Measurements from ENCODE around the gene STK32A. TPM values are rescaled to one million over a fixed set of nuclear protein-coding genes. Genes with fewer than 3 reads are reported as not detected.

STK32A gene
- total RNA-seq, 1 experiment from 2014 or later, result 0.22 TPM

GRCh38 chr5:147248561-147248960, 13.7 kb downstream of the STK32A start:
- no peak for DNase-seq (ENCODE audit: low read depth)

DNA sequence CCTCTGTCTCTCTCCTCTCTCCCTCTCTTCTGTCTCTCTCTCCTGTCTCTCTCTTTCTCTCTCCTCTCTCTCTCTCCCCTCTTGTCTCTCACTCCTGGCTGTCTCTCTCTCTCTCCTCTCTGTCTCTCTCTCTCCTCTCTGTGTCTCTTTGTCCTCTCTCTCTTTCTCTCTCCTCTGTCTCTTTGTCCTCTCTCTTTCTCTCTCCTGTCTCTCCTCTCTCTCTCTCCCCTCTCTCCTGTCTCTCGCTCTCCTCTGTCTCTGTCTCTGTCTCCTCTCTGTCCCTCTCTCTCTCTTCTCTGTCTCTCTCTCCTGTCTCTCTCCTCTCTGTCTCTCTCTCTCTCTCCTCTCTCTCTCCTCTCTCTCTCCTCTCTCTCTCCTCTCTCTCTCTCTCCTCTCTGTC, 25.0 kb downstream of the STK32A start:
- no peak for DNase-seq (ENCODE audit: low read depth)

GRCh38 chr5:147267082-147267832, 32.4 kb downstream of the STK32A start:
- no peak for DNase-seq (ENCODE audit: low read depth)

GRCh38 chr5:147276497-147276896, 41.7 kb downstream of the STK32A start:
- DNase-seq (ENCODE audit: low read depth), result no peak

DNA sequence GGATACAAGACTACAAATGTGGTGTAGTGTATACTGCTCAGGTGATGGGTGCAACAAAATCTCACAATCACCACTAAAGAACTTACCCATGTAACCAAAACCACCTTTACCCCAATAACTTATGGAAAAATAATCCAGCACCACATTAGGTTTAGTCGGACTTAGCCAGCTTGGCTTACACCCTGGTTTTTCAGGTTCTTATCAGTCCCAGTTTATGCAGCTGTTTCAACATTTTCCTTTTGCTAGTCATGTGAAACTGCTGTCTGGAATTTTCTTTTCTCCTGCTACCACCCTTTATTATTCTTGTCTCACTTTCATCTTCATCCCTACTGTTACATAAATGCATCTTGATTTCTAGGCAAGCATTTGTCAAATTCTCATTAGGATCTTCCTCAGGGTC, 51.5 kb downstream of the STK32A start:
- DNase-seq (ENCODE audit: low read depth), result no peak

- DNase-seq (ENCODE audit: low read depth), result no peak
Observed at GRCh38 chr5:147287110-147287509, 52.3 kb downstream of the STK32A start.

DNA sequence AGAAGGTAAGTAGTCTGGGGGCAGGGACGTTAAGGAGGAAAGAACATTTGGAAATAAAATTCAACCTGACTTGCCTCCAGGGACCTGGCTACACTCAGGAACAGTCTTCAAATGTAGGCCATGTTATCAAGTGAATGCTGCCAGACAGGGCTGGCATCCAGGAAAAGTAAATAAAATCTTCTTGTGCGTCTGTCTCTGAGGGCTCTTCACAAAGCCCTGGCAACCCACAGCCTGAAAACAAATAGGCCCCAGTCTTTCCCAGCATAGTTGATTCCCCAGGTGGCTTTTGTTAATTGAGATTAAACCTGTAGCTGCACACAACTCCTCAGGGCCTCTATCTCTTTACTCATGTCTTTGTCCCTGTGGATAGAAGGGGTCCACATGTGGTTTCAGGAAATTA, 55.4 kb downstream of the STK32A start:
- DNase-seq (ENCODE audit: low read depth), result no peak

DNA sequence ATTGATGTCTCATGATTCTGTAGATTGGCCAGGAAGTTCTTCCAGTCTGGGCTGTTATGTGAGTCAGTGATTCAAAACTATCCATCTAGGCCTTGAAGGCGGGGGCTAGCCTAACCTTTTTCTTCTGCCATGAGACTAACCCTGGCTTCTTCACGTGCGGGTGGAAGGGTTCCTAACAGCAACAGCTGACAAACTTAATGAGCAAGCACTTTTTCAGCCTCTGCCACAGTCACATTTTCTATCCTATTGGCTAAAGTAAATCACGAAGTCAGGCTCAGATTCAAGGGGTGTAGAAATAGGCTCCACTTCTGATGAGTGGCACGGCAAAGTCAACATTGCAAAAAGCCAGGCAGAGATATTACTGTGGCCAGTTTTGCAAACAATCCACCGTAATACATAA, 68.4 kb downstream of the STK32A start:
- peak; percentile 42 for DNase-seq (ENCODE audit: low read depth)

DNA sequence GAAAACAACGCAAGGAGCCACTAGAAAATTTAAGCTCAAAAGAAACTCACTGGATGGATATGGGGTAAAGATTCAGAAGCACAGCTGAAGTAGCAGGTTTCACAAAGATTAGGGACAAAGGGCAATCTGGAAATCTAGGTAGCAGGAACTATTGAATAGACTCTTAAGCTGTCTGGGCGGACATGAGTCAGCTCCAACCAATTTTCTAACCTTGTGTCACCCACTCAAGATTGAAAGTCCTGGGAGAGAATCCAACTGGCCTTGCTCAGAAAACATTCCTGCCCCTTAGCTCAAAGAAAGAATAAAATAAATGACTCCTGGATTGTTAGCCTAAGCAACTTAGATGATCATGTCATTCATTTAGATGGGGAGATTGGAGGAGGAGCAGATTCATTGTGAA, 69.2 kb downstream of the STK32A start:
- peak; percentile 95 for DNase-seq (ENCODE audit: low read depth)

DNA sequence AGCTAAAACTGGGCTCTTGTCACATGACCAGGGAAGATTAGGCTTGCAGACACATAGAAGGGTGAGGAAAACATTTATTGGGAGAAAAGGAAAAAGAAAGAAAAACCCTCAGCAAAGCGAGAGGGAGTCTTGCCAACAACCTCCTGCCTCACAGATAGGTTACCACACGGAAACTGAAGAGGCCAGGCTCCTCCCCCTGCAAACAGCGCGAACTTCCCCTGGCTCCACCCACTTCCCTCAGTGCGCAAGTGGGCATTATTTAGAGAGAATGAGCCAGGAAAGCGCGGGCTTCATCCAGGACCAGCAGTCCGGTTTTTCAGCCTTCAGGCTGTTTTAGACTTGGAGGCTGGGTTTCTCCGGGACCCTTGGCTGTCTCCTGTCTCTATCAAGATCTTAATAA, 70.3 kb downstream of the STK32A start:
- no peak for DNase-seq (ENCODE audit: low read depth)

- no peak for DNase-seq (ENCODE audit: low read depth)
Observed at GRCh38 chr5:147306351-147306750, 71.5 kb downstream of the STK32A start.

- peak; percentile 59 for DNase-seq (ENCODE audit: low read depth)
Observed at GRCh38 chr5:147307170-147307569, 72.3 kb downstream of the STK32A start.

GRCh38 chr5:147309621-147310020, 74.8 kb downstream of the STK32A start:
- DNase-seq (ENCODE audit: low read depth), result peak; percentile 20

GRCh38 chr5:147310059-147310704, 75.4 kb downstream of the STK32A start:
- peak; percentile 94 for DNase-seq (ENCODE audit: low read depth)

DNA sequence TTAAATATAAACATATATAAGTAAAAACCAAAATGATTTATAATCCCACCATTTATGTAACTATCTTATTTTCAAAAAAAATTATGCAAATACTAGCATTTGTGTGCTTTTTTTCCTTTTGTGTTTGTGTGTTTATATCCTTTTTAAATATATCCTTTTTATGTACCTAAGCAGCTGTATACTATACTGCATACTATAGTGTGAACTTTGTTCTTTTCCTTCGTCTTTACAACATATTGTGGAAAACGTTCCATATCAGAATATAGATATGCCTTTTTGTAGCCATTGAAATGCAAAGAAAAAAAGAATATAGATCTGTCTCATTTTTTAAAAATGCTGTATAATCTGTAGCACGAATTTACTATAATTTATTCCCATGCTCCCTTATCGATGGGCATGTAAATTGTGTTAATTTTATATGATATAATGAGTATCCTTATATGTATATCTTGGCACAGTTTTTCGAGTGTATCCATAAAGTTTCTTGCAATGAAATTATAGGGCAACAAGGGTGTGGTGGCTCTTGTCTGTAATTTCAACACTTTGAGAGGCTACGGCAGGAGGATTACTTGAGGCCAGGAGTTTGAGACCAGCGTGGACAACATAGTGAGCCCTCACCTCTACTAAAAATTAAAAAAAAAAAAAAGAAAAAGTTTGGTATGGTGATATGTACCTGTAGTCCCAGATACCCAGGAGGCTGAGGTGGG, 83.3 kb downstream of the STK32A start:
- no peak for DNase-seq (ENCODE audit: low read depth)

GRCh38 chr5:147321569-147321968, 86.7 kb downstream of the STK32A start:
- no peak for DNase-seq (ENCODE audit: low read depth)

DNA sequence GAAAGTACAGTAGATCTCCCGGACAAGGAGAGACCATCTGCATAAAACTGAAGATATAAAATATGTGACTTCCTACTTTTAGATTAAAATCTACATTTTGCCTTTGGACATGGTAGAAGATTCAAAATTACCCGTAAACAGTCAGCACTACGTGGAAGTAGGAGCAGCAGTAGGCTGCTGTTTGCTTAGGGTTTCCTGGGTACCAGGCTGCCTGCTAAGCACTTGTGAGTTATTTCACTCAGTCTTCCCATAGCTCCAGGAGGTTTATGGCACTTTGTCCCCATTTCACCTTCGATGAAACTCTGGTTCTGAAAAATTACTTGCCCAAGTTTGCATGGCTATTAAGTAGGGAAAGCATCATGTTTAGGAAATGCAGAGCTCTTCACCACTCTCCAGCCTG, 92.6 kb downstream of the STK32A start:
- no peak for DNase-seq (ENCODE audit: low read depth)

DNA sequence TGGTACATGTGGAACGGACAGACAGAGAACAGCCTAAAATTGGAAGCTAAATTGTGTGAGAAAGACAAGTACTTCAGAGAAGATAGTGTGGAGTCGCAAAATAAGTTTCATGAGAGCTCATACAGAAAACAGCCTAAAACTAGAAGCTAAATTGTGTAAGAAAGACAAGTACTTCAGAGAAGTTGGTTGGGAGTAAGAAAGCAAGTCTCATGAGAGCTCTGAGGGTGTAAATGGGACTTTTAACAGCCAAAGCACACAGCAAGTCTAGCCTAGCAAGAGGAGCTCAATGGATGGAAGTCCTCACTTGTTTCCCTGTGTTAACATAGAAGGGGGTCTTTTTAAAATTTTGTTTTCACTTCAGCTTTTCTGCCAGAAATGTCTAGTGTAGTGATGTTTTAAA, 93.1 kb downstream of the STK32A start:
- DNase-seq (ENCODE audit: low read depth), result no peak

GRCh38 chr5:147332658-147333057, 97.8 kb downstream of the STK32A start:
- DNase-seq (ENCODE audit: low read depth), result no peak

GRCh38 chr5:147336876-147337275, 102.0 kb downstream of the STK32A start:
- peak; percentile 11 for DNase-seq (ENCODE audit: low read depth)

DNA sequence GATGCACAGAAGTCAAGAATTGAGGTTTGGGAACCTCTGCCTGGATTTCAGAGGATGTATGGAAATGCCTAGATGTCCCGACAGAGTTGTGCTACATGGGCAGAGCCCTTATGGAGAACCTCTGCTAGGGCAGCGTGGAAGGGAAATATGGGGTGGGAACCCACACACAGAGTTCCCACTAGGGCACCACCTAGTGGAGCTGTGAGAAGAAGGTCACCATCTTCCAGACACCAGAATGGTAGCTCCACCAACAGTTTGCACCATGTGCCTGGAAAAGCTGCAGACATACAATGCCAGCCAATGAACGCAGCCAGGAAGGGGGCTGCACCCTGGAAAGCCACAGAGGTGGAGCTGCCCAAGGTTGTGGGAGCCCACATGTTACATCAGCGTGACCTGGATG, 104.5 kb downstream of the STK32A start:
- DNase-seq (ENCODE audit: low read depth), result no peak

GRCh38 chr5:147340941-147341340, 106.1 kb downstream of the STK32A start:
- no peak for DNase-seq (ENCODE audit: low read depth)

DNA sequence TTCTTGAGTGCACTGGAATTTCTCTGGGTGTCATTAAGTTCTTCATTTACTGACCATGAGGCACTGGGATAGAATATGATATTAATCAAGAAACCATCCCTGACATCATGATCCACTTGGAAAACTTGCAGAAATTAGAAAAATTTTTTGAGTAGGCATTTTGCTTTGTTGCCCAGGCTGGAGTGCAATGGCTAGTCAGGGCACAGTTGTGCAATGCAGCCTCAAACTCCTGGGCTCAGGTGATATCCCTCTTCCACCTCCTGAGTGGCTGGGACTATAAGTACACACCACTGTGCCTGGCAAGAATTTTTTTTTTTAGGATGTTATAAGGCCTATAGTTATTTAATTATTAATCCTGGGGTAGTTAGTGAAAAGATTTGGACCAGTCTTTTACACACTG, 106.5 kb downstream of the STK32A start:
- no peak for DNase-seq (ENCODE audit: low read depth)

Measured in M059J (cell line).